ENCODE results near the gene TLR8.
"Not testable (repeated sequence)": the region's sequence is repeated elsewhere in the genome, so short reads cannot be mapped to it uniquely, and the experiment has no call there.

The TLR8 gene

DNA sequence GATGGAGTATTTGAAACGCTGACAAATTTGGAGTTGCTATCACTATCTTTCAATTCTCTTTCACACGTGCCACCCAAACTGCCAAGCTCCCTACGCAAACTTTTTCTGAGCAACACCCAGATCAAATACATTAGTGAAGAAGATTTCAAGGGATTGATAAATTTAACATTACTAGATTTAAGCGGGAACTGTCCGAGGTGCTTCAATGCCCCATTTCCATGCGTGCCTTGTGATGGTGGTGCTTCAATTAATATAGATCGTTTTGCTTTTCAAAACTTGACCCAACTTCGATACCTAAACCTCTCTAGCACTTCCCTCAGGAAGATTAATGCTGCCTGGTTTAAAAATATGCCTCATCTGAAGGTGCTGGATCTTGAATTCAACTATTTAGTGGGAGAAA is 13.2 kb downstream of the TLR8 start:
- Mint-ChIP-seq H3K4me1 (no peaks in the 10 kb centered on the region), H3K27ac (no peak overlapping the region), H3K9me3 (no peaks in the 10 kb centered on the region), H3K27me3 (no peaks in the 10 kb centered on the region), H3K4me3 (no peak overlapping the region)
- DNase-seq (no peak), ATAC-seq (no peak)

DNA sequence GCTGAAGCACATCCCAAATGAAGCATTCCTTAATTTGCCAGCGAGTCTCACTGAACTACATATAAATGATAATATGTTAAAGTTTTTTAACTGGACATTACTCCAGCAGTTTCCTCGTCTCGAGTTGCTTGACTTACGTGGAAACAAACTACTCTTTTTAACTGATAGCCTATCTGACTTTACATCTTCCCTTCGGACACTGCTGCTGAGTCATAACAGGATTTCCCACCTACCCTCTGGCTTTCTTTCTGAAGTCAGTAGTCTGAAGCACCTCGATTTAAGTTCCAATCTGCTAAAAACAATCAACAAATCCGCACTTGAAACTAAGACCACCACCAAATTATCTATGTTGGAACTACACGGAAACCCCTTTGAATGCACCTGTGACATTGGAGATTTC is 14.6 kb downstream of the TLR8 start:
- DNase-seq: no peak
- Mint-ChIP-seq H3K9me3 (no peaks in the 10 kb centered on the region), H3K27ac (no peak overlapping the region), H3K27me3 (no peaks in the 10 kb centered on the region), H3K4me3 (no peak overlapping the region), H3K4me1 (no peaks in the 10 kb centered on the region)
- ATAC-seq: no peak

DNA sequence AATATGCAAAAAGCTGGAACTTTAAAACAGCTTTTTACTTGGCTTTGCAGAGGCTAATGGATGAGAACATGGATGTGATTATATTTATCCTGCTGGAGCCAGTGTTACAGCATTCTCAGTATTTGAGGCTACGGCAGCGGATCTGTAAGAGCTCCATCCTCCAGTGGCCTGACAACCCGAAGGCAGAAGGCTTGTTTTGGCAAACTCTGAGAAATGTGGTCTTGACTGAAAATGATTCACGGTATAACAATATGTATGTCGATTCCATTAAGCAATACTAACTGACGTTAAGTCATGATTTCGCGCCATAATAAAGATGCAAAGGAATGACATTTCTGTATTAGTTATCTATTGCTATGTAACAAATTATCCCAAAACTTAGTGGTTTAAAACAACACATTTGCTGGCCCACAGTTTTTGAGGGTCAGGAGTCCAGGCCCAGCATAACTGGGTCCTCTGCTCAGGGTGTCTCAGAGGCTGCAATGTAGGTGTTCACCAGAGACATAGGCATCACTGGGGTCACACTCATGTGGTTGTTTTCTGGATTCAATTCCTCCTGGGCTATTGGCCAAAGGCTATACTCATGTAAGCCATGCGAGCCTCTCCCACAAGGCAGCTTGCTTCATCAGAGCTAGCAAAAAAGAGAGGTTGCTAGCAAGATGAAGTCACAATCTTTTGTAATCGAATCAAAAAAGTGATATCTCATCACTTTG is 15.6 kb downstream of the TLR8 start:
- no peak overlapping the region for H3K4me3 Mint-ChIP-seq
- DNase-seq: no peak
- no peaks in the 10 kb centered on the region for H3K9me3 Mint-ChIP-seq
- no peak for ATAC-seq
- H3K27me3 Mint-ChIP-seq: no peaks in the 10 kb centered on the region
- no peak overlapping the region for H3K27ac Mint-ChIP-seq
- H3K4me1 Mint-ChIP-seq: no peaks in the 10 kb centered on the region

DNA sequence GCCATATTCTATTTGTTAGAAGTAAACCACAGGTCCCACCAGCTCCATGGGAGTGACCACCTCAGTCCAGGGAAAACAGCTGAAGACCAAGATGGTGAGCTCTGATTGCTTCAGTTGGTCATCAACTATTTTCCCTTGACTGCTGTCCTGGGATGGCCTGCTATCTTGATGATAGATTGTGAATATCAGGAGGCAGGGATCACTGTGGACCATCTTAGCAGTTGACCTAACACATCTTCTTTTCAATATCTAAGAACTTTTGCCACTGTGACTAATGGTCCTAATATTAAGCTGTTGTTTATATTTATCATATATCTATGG is 16.1 kb downstream of the TLR8 start:
- no peak overlapping the region for H3K27ac Mint-ChIP-seq
- no peaks in the 10 kb centered on the region for H3K27me3 Mint-ChIP-seq

DNA sequence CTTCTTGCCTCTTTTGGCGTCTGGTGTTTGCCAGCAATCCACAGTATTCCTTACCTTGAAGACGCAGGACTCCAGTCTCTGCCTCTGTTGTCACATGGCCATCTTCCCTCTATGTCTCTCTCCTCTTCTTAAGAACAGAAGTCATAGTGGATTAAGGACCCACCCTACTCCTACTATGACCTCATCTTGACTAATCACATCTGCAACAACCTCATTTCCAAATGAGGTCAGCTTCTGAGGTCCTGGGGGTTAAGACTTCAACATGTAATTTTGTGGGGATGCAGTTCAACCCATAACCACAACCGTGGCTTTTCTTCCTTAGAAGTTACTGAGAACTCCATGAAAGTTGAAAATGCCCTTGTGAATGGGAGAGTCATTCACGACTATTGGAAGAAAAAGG is 23.3 kb downstream of the TLR8 start:
- H3K9me3 Mint-ChIP-seq: no peaks in the 10 kb centered on the region
- no peak overlapping the region for H3K27ac Mint-ChIP-seq
- ATAC-seq (no peak), DNase-seq (no peak)
- no peaks in the 10 kb centered on the region for H3K27me3 Mint-ChIP-seq
- peaks cover 6% of the 10 kb centered on the region for H3K4me1 Mint-ChIP-seq
- H3K4me3 Mint-ChIP-seq: no peak overlapping the region

More for the DNA sequence above, 16.1 kb downstream of the TLR8 start:
- Mint-ChIP-seq H3K4me3 (no peak overlapping the region), H3K9me3 (no peaks in the 10 kb centered on the region), H3K4me1 (no peaks in the 10 kb centered on the region)
- ATAC-seq (no peak), DNase-seq (no peak)

DNA sequence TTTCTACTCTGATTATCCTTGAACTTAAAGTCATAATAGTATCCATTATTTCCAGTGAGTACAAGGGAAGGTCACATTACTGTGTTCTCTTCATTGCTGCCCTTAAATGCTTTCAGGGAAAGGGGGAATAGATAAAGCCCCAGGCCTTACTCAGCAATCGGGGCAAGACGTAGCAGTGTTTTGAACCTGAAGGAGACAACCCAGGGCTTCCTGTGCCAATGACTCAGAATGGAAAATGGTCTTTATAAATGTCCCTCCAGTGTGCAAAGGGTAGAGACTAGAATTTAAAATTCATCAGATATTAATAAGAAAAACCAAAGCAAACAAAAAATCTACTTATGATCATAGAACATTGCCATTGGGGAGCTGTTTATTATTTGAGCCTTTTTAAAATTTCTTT is 23.7 kb downstream of the TLR8 start:
- ATAC-seq (no peak), DNase-seq (no peak)
- H3K27ac Mint-ChIP-seq: no peak overlapping the region
- H3K4me1 Mint-ChIP-seq: peaks cover 6% of the 10 kb centered on the region
- no peak overlapping the region for H3K4me3 Mint-ChIP-seq
- no peaks in the 10 kb centered on the region for H3K27me3 Mint-ChIP-seq
- no peaks in the 10 kb centered on the region for H3K9me3 Mint-ChIP-seq

DNA sequence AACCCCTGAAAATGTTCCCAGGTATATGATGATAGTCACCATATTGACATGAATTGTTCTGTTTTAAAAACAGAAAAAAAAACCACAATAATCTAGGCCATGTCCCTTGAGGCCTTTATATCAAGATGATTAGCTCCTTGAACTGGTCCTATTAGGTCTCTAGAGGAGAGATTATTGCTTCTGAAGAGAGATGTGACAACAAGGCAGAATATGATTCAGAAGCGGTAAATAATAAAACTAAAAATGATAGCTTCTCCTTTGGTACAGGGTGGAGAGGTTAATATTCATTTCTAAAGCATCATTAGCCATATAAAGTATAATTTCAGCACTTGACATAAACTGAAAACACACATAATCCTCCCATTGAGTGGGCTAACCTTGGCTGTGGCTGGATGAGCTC is 25.8 kb downstream of the TLR8 start:
- no peak overlapping the region for H3K27ac Mint-ChIP-seq
- H3K4me1 Mint-ChIP-seq: peaks cover 6% of the 10 kb centered on the region
- no peaks in the 10 kb centered on the region for H3K27me3 Mint-ChIP-seq
- H3K9me3 Mint-ChIP-seq: no peaks in the 10 kb centered on the region
- H3K4me3 Mint-ChIP-seq: no peak overlapping the region
- ATAC-seq (no peak), DNase-seq (no peak)

DNA sequence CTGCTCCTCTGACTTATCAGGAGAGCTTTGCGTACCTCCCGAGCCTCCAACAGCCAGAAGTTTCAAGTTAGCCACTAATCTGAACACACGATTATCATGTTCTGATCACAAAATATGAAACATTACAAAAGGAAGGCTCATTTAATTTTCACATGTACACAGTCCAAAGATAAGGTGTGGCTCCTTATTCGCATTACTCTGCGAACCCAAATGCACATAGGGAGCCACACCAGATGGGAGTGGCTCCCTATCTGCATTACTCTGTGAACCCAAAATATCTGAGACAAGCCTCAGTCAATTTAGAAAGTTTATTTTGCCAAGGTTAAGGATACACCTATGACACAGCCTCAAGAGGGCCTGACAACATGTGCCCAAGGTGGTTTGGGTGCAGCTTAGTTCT is 28.4 kb downstream of the TLR8 start:
- DNase-seq (no peak), ATAC-seq (no peak)
- Mint-ChIP-seq H3K27ac (no peak overlapping the region), H3K9me3 (no peaks in the 10 kb centered on the region), H3K4me3 (no peak overlapping the region), H3K4me1 (peaks cover 1% of the 10 kb centered on the region), H3K27me3 (no peaks in the 10 kb centered on the region)

DNA sequence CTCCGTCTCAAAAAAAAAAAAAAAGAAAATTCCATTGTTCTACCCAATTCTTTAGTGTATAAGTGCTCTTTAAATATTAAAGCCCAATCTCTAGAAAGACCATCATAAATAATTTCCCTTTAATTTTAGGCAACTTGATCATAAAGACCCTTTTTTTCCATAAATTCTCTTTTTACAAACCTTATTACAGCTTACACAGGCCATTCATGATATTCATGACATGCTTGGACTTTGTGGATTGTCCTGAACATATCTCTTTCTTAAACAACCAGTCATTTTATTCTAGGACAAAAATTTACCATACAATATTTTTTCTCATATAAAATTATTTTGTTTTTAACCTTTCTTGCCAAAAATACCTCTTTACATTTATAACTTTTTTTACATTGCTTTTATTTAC is 30.5 kb downstream of the TLR8 start:
- Mint-ChIP-seq H3K27me3 (no peaks in the 10 kb centered on the region), H3K4me1 (no peaks in the 10 kb centered on the region), H3K9me3 (no peaks in the 10 kb centered on the region), H3K4me3 (no peak overlapping the region), H3K27ac (no peak overlapping the region)
- ATAC-seq: no peak
- DNase-seq: no peak

DNA sequence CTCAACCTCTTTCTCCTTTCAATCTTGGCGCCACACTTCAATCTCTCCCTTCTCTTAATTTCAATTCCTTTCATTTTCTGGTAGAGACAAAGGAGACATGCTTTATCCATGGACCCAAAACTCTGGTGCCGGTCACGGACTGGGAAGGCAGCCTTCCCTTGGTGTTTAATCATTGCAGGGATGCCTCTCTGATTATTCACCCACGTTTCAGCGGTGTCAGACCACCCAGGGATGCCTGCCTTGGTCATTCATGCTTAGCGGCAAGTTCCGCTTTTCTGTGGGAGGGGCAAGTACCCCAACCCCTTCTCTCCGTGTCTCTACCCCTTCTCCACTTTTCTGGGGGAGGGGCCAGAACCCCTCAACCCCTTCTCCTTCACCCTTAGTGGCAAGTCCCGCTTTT is 34.1 kb downstream of the TLR8 start:
- not testable (repeated sequence) for H3K27ac Mint-ChIP-seq, H3K4me3 Mint-ChIP-seq, DNase-seq, H3K9me3 Mint-ChIP-seq, H3K27me3 Mint-ChIP-seq, ATAC-seq, H3K4me1 Mint-ChIP-seq

DNA sequence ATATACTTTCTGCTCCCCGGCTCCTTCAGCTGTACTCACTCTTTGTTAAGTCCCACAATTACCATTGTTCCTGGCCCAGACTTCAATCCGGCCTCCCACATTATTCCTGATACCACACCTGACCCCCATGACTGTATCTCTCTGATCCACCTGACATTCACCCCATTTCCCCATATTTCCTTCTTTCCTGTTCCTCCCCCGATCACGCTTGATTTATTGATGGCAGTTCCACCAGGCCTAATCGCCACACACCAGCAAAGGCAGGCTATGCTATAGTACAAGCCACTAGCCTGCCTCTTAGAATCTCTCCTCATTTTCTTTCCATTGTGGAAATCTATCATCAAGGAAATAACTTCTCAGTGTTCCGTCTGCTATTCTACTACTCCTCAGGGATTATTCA is 37.2 kb downstream of the TLR8 start:
- H3K27me3 Mint-ChIP-seq, ATAC-seq, H3K4me3 Mint-ChIP-seq, DNase-seq, H3K27ac Mint-ChIP-seq, H3K9me3 Mint-ChIP-seq: not testable (repeated sequence)
- H3K4me1 Mint-ChIP-seq: peaks cover 26% of the 10 kb centered on the region

DNA sequence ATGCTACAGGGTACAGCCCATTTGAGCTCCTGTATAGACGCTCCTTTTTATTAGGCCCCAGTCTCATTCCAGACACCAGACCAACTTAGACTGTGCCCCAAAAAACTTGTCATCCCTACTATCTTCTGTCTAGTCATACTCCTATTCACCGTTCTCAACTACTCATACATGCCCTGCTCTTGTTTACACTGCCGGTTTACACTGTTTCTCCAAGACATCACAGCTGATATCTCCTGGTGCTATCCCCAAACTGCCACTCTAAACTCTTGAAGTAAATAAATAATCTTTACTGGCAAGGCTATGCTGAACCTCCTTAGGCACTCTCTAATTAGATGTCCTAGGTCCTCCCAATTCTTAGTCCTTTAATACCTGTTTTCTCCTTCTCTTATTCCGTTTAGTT is 38.0 kb downstream of the TLR8 start:
- H3K9me3 Mint-ChIP-seq, H3K27ac Mint-ChIP-seq, H3K4me3 Mint-ChIP-seq, ATAC-seq, H3K27me3 Mint-ChIP-seq, DNase-seq: not testable (repeated sequence)
- peaks cover 35% of the 10 kb centered on the region for H3K4me1 Mint-ChIP-seq

DNA sequence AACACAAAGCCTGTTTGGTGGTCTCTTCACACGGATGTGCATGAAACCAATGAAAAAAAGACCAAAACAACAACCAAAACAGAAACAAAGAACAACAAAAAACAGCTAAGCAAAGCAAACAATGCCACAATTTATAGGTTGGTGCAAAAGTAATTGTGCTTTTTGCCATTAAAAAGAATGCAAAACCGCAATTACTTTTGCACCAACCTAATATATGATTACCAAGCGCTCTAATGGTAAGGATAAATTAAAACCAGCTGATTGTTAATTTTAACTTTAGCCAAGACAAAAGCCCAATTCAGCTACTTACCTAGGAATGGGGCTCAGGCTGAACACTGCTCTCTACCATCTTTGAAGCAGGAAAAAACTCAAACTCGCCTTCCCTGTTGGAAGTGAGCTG is 39.1 kb downstream of the TLR8 start:
- no peak overlapping the region for H3K4me3 Mint-ChIP-seq
- H3K27me3 Mint-ChIP-seq: no peaks in the 10 kb centered on the region
- H3K9me3 Mint-ChIP-seq: no peaks in the 10 kb centered on the region
- DNase-seq: no peak
- no peak for ATAC-seq
- no peak overlapping the region for H3K27ac Mint-ChIP-seq
- H3K4me1 Mint-ChIP-seq: peaks cover 45% of the 10 kb centered on the region

DNA sequence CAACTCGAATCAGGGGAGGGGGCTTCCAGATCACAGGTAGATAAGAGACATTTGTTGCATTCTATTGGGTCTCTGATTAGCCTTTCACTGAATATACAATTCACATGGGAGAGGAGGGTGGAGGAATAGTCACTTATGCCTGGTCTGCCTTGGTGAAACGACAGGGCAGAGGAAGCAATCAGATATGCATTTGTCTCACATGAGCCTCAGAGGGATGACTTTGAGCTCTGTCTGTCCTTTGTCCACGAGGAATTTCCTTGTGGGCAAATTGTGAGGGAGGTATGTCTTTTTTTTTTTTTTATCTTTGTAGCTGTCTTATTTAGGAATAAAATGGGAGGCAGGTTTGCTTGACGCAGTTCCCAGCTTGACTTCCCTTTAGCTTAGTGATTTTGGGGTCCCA is 40.0 kb downstream of the TLR8 start:
- ATAC-seq (no peak), DNase-seq (no peak)
- H3K4me1 Mint-ChIP-seq: peaks cover 49% of the 10 kb centered on the region
- H3K4me3 Mint-ChIP-seq: peak overlapping the region; percentile 49 to 78
- peak overlapping the region in 1 of 2 donors; percentile 91 for H3K27ac Mint-ChIP-seq
- no peaks in the 10 kb centered on the region for H3K9me3 Mint-ChIP-seq
- H3K27me3 Mint-ChIP-seq: no peaks in the 10 kb centered on the region

DNA sequence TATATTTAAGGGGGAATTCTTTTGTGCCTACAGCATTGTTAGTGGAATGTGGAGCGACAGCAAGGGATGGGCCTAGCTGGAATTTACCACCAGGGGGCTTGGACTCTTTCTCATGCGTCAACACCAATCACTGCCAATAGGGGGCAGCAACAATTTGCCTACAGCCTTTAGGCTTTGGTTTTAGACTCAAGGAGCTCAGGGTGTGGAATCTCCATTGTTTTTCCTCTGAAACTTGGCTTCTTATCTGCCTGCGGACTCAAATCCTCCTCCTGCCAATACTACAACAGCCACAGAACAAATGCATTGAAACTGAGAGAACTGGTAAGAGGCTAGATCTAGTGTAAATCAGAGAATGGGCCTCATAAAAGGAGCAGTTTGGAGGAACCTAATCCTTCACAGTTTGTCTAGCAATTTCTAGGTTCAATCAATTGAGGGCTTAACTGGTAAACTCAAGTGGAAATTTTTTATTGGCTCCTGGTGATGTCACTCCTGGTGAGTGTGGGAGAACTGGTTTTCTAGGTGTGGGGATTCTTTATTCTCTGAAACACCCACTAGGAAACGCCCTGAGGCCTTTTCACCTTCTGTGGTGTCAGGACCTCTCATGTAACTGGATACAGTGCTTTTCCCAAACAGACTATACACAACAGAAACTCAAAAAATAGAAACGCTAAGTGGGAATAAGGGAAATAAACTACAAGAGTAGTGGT is 40.6 kb downstream of the TLR8 start:
- Mint-ChIP-seq H3K27ac (peak overlapping the region; percentile 78 to 91), H3K27me3 (no peaks in the 10 kb centered on the region)

DNA sequence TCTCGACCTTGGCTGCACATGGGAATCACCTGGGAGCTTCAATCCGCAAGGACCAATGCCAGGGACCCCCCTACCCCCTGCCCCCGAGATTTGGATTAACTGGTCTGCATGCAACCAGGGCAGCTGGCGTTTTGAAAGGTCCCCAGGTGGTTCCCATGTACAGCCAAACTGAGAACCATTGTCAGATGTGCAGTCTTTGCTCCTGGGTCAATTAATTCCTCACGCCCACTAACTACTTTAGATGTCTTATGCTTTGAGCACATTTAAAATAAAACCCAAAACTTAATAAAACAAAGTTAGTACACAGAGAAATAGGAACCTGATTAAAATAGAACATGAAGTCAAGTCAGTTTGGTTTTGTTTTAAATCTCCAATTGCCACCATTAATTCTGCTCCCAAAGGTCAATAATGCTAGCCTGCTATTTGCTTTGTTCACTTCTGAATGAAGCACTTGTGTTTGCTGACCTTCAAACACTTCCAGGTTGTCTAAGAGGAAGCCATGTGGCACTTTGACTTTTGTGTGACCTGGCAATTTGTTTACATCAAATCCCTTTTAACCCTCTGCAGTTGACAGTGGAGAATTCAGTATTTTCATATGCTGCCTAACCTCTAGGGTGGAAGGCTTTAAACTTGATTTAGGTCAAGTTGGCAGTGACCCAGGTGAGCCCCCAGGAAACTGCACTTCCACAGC is 41.3 kb downstream of the TLR8 start:
- peak overlapping the region; percentile 6 to 49 for H3K4me3 Mint-ChIP-seq
- ATAC-seq: no peak
- H3K27me3 Mint-ChIP-seq: no peaks in the 10 kb centered on the region
- no peak for DNase-seq
- no peaks in the 10 kb centered on the region for H3K9me3 Mint-ChIP-seq
- H3K27ac Mint-ChIP-seq: peak overlapping the region; percentile 78 to 91
- peaks cover 52% of the 10 kb centered on the region for H3K4me1 Mint-ChIP-seq

More for the DNA sequence above, 40.6 kb downstream of the TLR8 start:
- Mint-ChIP-seq H3K4me3 (peak overlapping the region; percentile 49 to 78), H3K4me1 (peaks cover 49% of the 10 kb centered on the region), H3K9me3 (no peaks in the 10 kb centered on the region)
- peak; percentile 35 for ATAC-seq
- DNase-seq: peak; percentile 66 to 79
